Heart left ventricle (tissue), 13 donors: Measurements from ENCODE around the gene REG1B.

Experiments
- CTCF ChIP-seq, 12 donors: fragments of 200-600 bp; sonication (generic) in 4 of 12; IDR thresholded peaks; one replicate each; pipeline versions ENCODE4 v1.5.0 to v1.8.0; 2018 to 2022; ENCODE audit warnings: antibody characterized with exemption in 12 of 12, mild to moderate bottlenecking in 5 of 12
- POLR2A ChIP-seq, 2 donors: fragments of 450-650 bp; IDR thresholded peaks; one replicate each; pipeline ENCODE4 v1.6.1; 2017; ENCODE audit warnings: antibody characterized with exemption in 2 of 2, mild to moderate bottlenecking in 2 of 2, moderate library complexity in 2 of 2
- donor health status: ischemic (EF 13 %, LVEDD 7.1; RV severe dilation, severe dysfunction).
- donor health status: DM: no; HTN: yes; CAD: no.
- donor health status: DM: no; HTN: no; CAD: no.
- donor health status: ischemic (EF 25% LVEDD 6.9; RV normal size, moderate dysfunction).
- donor health status: ischemic (EF 25% LVEDD 5.7; RV mildly dilated, moderate dysfunction).
- donor health status: ischemic (EF 35%, LVEDD 5.7; RV mildly dilated, moderate dysfunction).
- donor health status: nonischemic (EF 11% LVEDD 7.7; RV severe dilation, severe dysfunction).
- donor health status: DM: yes; HTN: yes; CAD: no.
- donor health status: PGD.
- donor health status: ischemic (EF 29% LVEDD 5.4; RV normal size, mild dysfunction).
- donor health status: nonischemic (EF 23%, LVEDD 6.1; RV moderate dilation, normal function).

GRCh38 chr2:79131687-79132086 is 43.9 kb upstream of the REG1B start:
- TF ChIP-seq CTCF (IDR thresholded peaks at IDR 0.05) = no peak
- TF ChIP-seq POLR2A (IDR thresholded peaks at IDR 0.05) = no peak
